Heart left ventricle (tissue), 16 donors: Measurements from ENCODE around the gene SYNE2. TPM values are rescaled to one million over a fixed set of nuclear protein-coding genes. Genes with fewer than 3 reads are reported as not detected.

Source experiments
- ATAC-seq, 4 donors: fragments of 200-7000 bp; cut with Tn5 transposase; one replicate each; pipeline ENCODE4 v1.9.1; 2020 to 2022; ENCODE audit warnings: moderate library complexity in 4 of 4, mild to moderate bottlenecking in 3 of 4, moderate number of reproducible peaks in 1 of 4
- DNase-seq, 5 donors: peaks; one replicate each; pipeline ENCODE4 v3.0.0-alpha.2; 2020
- H3K27ac ChIP-seq, 12 donors: fragments of 200-600 bp; sonication (generic) in 4 of 12; one replicate each; pipeline versions ENCODE4 v1.5.0 to v1.8.0; 2016 to 2022; ENCODE audit warnings: mild to moderate bottlenecking in 2 of 12
- H3K27me3 ChIP-seq, 9 donors: fragments of 200-600 bp; sonication (generic) in 2 of 9; one replicate each; pipeline versions ENCODE4 v1.5.1 to v1.8.0; 2016 to 2022; ENCODE audit warnings: mild to moderate bottlenecking in 3 of 9
- H3K36me3 ChIP-seq, 9 donors: fragments of 200-600 bp; sonication (generic) in 2 of 9; one replicate each; pipeline versions ENCODE4 v1.5.0 to v1.8.0; 2018 to 2022; ENCODE audit warnings: mild to moderate bottlenecking in 2 of 9
- H3K4me1 ChIP-seq, 12 donors: fragments of 200-600 bp; sonication (generic) in 4 of 12; one replicate each; pipeline versions ENCODE4 v1.5.0 to v1.8.0; 2016 to 2022; ENCODE audit warnings: mild to moderate bottlenecking in 3 of 12
- H3K4me3 ChIP-seq, 12 donors: fragments of 200-600 bp; sonication (generic) in 4 of 12; one replicate each; pipeline versions ENCODE4 v1.5.0 to v1.8.0; 2017 to 2022; ENCODE audit warnings: mild to moderate bottlenecking in 9 of 12, moderate library complexity in 4 of 12
- H3K9me3 ChIP-seq, 12 donors: fragments of 200-600 bp; sonication (generic) in 4 of 12; one replicate each; pipeline versions ENCODE4 v1.5.0 to v1.8.0; 2016 to 2022; ENCODE audit warnings: mild to moderate bottlenecking in 1 of 12
- POLR2A ChIP-seq, 2 donors: fragments of 450-650 bp; IDR thresholded peaks; one replicate each; pipeline ENCODE4 v1.6.1; 2017; ENCODE audit warnings: antibody characterized with exemption in 2 of 2, mild to moderate bottlenecking in 2 of 2, moderate library complexity in 2 of 2
- WGBS, 4 donors: extraction: QIAGEN DNeasy Blood & Tissue Kit in 2 of 4; methylation state at CpG; one replicate each; pipeline versions ENCODE4 v1.1.5 to v1.1.7; 2013 to 2018; 5-methylcytosine and 5-hydroxymethylcytosine counted together
- intact Hi-C, 10 donors: fragments of 100-400 bp; cut with DNase I; formaldehyde crosslinking; loops; one replicate each; pipeline versions ENCODE4 v1.11.1 to v1.14.2; 2022
- polyA plus RNA-seq, 2 donors: library from polyadenylated mRNA; stranded (reverse); fragments of 200-250 nt; gene quantifications; one replicate each; pipeline ENCODE4 v1.2.3, GENCODE V29; 2013
- total RNA-seq, 9 donors: library from RNA; depleted of rRNA in 2 of 9; stranded (reverse); fragments of >200 nt in 2 of 9; fragmentation: NEBNext Ultra II Directional in 3 of 9; extraction: Animal tissue kit (Norgen Biotek cat#: 25700) in 3 of 9; gene quantifications; one replicate each; pipeline versions ENCODE4 v1.1.0 to v1.2.4, GENCODE V29; 2016 to 2023
- TF ChIP-seq, protein P1 (sequence below), 12 donors: fragments of 200-600 bp; sonication (generic) in 4 of 12; IDR thresholded peaks; one replicate each; pipeline versions ENCODE4 v1.5.0 to v1.8.0; 2018 to 2022; ENCODE audit warnings: antibody characterized with exemption in 12 of 12, mild to moderate bottlenecking in 5 of 12
- donor health status: ischemic (EF 13 %, LVEDD 7.1; RV severe dilation, severe dysfunction).
- donor health status: healthy with polysubstance abuse.
- donor health status: DM: no; HTN: yes; CAD: no.
- donor health status: DM: no; HTN: no; CAD: no.
- donor health status: ischemic (EF 25% LVEDD 6.9; RV normal size, moderate dysfunction).
- donor health status: ischemic (EF 25% LVEDD 5.7; RV mildly dilated, moderate dysfunction).
- donor health status: healthy.
- donor health status: DM: yes; HTN: yes; CAD: no.
- donor health status: ischemic (EF 35%, LVEDD 5.7; RV mildly dilated, moderate dysfunction).
- donor health status: nonischemic (EF 11% LVEDD 7.7; RV severe dilation, severe dysfunction).
- donor health status: DM: yes; HTN: yes; CAD: no.
- donor health status: PGD.
- donor health status: ischemic (EF 29% LVEDD 5.4; RV normal size, mild dysfunction).
- donor health status: nonischemic (EF 23%, LVEDD 6.1; RV moderate dilation, normal function).

SYNE2 gene
- total and polyA plus RNA-seq, 11 donors: 58.2 to 255 (median 111) TPM

- H3K36me3 ChIP-seq: no peaks in the 10 kb centered on the region
- TF ChIP-seq, protein P1, sequence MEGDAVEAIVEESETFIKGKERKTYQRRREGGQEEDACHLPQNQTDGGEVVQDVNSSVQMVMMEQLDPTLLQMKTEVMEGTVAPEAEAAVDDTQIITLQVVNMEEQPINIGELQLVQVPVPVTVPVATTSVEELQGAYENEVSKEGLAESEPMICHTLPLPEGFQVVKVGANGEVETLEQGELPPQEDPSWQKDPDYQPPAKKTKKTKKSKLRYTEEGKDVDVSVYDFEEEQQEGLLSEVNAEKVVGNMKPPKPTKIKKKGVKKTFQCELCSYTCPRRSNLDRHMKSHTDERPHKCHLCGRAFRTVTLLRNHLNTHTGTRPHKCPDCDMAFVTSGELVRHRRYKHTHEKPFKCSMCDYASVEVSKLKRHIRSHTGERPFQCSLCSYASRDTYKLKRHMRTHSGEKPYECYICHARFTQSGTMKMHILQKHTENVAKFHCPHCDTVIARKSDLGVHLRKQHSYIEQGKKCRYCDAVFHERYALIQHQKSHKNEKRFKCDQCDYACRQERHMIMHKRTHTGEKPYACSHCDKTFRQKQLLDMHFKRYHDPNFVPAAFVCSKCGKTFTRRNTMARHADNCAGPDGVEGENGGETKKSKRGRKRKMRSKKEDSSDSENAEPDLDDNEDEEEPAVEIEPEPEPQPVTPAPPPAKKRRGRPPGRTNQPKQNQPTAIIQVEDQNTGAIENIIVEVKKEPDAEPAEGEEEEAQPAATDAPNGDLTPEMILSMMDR (IDR thresholded peaks at IDR 0.05): no peak
- no peaks in the 10 kb centered on the region for H3K9me3 ChIP-seq
- DNase-seq (no peak), ATAC-seq (no peak)
- no peak overlapping the region for H3K4me3 ChIP-seq
- peak overlapping the region in 10 of 12 donors; percentile 1 to 76 (median 53) for H3K27ac ChIP-seq
- intact Hi-C loops: no loop called here
- H3K27me3 ChIP-seq: peaks cover 0 to 36% (median 0%) of the 10 kb centered on the region in 9 donors
- 77 to 83% (median 80%) methylated on average over 4 of the region's 4 CpGs for WGBS, 4 donors
- peaks cover 7 to 83% (median 52%) of the 10 kb centered on the region in 12 donors for H3K4me1 ChIP-seq
Observed at GRCh38 chr14:63897721-63898163, 44.9 kb downstream of the SYNE2 start.

GRCh38 chr14:63899953-63900352 is 47.1 kb downstream of the SYNE2 start:
- Histone ChIP-seq H3K4me1 (peaks cover 0 to 61% (median 32%) of the 10 kb centered on the region in 12 donors), H3K27me3 (peaks cover 0 to 27% (median 0%) of the 10 kb centered on the region in 9 donors), H3K9me3 (peaks cover 0 to 5% (median 0%) of the 10 kb centered on the region in 12 donors), H3K36me3 (no peaks in the 10 kb centered on the region), H3K4me3 (no peak overlapping the region), H3K27ac (no peak overlapping the region)
- WGBS, 4 donors: 85 to 96% (median 92%) methylated on average over 2 of the region's 2 CpGs
- ATAC-seq (peak in 1 of 4 donors; percentile 48), DNase-seq (no peak)
- TF ChIP-seq, protein P1 (IDR thresholded peaks at IDR 0.05): no peak
- no peak for TF ChIP-seq POLR2A (IDR thresholded peaks at IDR 0.05)
- intact Hi-C loops: no loop called here

- Histone ChIP-seq H3K9me3 (peaks cover 0 to 14% (median 0%) of the 10 kb centered on the region in 12 donors), H3K4me1 (peaks cover 0 to 48% (median 25%) of the 10 kb centered on the region in 12 donors), H3K36me3 (no peaks in the 10 kb centered on the region), H3K27ac (no peak overlapping the region), H3K27me3 (peaks cover 0 to 28% (median 0%) of the 10 kb centered on the region in 9 donors), H3K4me3 (no peak overlapping the region)
- ATAC-seq (peak in 1 of 4 donors; percentile 29), DNase-seq (no peak)
- intact Hi-C loops: no loop called here
- WGBS, 4 donors: 90 to 95% (median 93%) methylated on average over 5 of the region's 5 CpGs
- TF ChIP-seq, protein P1 (IDR thresholded peaks at IDR 0.05): no peak
- TF ChIP-seq POLR2A (IDR thresholded peaks at IDR 0.05): no peak
Observed at GRCh38 chr14:63901434-63902085, 48.8 kb downstream of the SYNE2 start.

DNA sequence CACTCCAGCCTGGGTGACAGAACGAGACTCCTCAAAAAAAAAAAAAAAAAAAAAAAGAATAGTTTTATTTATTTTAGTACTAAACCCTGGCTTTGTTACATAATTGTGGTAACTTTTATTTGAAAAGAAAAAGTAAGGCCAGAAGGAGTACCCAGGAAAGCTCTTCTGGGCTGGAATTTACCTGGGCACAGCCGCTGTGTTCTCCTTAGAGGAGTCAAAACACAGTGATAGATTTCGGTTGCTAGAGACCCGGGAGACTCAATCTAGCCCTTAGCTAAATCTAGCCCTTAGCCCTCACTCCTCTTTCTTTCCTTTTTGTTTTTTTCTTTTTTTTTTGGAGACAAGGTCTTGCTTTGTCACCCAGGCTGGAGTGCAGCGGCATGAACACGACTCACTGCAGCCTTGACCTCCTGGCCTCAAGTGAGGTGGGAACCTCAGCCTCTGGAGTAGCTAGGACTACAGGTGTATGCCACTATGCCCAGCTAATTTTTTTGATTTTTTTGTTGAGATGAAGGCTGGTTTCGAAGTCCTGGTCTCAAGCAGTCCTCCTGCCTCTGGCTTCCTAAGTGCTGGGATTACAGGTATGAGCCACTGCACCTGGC is 49.7 kb downstream of the SYNE2 start:
- intact Hi-C loops: no loop called here
- TF ChIP-seq POLR2A (IDR thresholded peaks at IDR 0.05): no peak
- TF ChIP-seq, protein P1 (IDR thresholded peaks at IDR 0.05): no peak
- no peak for ATAC-seq
- 94 to 96% (median 95%) methylated on average over 7 of the region's 7 CpGs for WGBS, 4 donors
- DNase-seq: no peak
- Histone ChIP-seq H3K9me3 (peaks cover 0 to 14% (median 0%) of the 10 kb centered on the region in 12 donors), H3K4me1 (peaks cover 0 to 41% (median 18%) of the 10 kb centered on the region in 12 donors), H3K4me3 (no peak overlapping the region), H3K27ac (no peak overlapping the region), H3K36me3 (no peaks in the 10 kb centered on the region), H3K27me3 (peaks cover 0 to 22% (median 0%) of the 10 kb centered on the region in 9 donors)
